HepG2 (cell line): ENCODE measurements around the gene PLSCR5. TPM values are rescaled to one million over a fixed set of nuclear protein-coding genes. Genes with fewer than 3 reads are reported as not detected.

Experiments used
- ARHGAP35 ChIP-seq: sonication (generic); formaldehyde crosslinking; IDR thresholded peaks from 2 replicates; pipeline ENCODE4 v1.9.0; 2022; ENCODE audit warnings: mild to moderate bottlenecking, inconsistent platforms, moderate library complexity, missing genetic modification reagents, borderline replicate concordance
- EED ChIP-seq: sonication (generic); formaldehyde crosslinking; IDR thresholded peaks from 2 replicates; pipeline ENCODE4 v1.5.0; 2020; ENCODE audit warnings: mild to moderate bottlenecking, missing genetic modification reagents
- FOSL2 ChIP-seq: sonication (generic); formaldehyde crosslinking; IDR thresholded peaks from 2 replicates; pipeline ENCODE4 v1.4.0; 2020; ENCODE audit warnings: missing genetic modification reagents
- GATAD2A ChIP-seq: IDR thresholded peaks from 2 replicates; pipeline ENCODE4 v1.6.1; 2016
- GPBP1L1 ChIP-seq: sonication (generic); formaldehyde crosslinking; IDR thresholded peaks from 2 replicates; pipeline ENCODE4 v1.5.0; 2020; ENCODE audit warnings: mild to moderate bottlenecking, missing genetic modification reagents
- HIC2 ChIP-seq: sonication (generic); formaldehyde crosslinking; IDR thresholded peaks from 2 replicates; pipeline ENCODE4 v1.9.0; 2022; ENCODE audit warnings: low read depth, missing genetic modification reagents
- KMT2B ChIP-seq: IDR thresholded peaks from 2 replicates; pipeline ENCODE4 v1.6.1; 2016; ENCODE audit warnings: missing genetic modification reagents, missing compliant biosample characterization
- MAF1 ChIP-seq: sonication (generic); formaldehyde crosslinking; IDR thresholded peaks from 2 replicates; pipeline ENCODE4 v1.5.0; 2020; ENCODE audit warnings: missing genetic modification reagents, borderline replicate concordance
- MXI1 ChIP-seq: IDR thresholded peaks from 3 replicates; pipeline ENCODE4 v1.6.1; 2012; ENCODE audit warnings: low read depth, low read length, inconsistent platforms, borderline replicate concordance
- NFRKB ChIP-seq: fragments of 450-650 bp; IDR thresholded peaks from 2 replicates; pipeline ENCODE4 v1.6.1; 2017
- PHF20 ChIP-seq: sonication (generic); formaldehyde crosslinking; IDR thresholded peaks from 2 replicates; pipeline ENCODE4 v1.5.0; 2020; ENCODE audit warnings: mild to moderate bottlenecking, missing genetic modification reagents
- YEATS4 ChIP-seq: sonication (generic); formaldehyde crosslinking; IDR thresholded peaks from 2 replicates; pipeline ENCODE4 v1.4.0; 2020; ENCODE audit warnings: missing genetic modification reagents, borderline replicate concordance
- ZNF235 ChIP-seq: sonication (generic); formaldehyde crosslinking; IDR thresholded peaks from 2 replicates; pipeline ENCODE4 v1.8.1; 2023; ENCODE audit warnings: mild to moderate bottlenecking, missing genetic modification reagents, borderline replicate concordance
- ZNF367 ChIP-seq: sonication (generic); formaldehyde crosslinking; IDR thresholded peaks from 2 replicates; pipeline ENCODE4 v1.4.0; 2020; ENCODE audit warnings: missing genetic modification reagents, borderline replicate concordance
- ZNF546 ChIP-seq: sonication (generic); formaldehyde crosslinking; conservative IDR thresholded peaks from 2 replicates; pipeline ENCODE4 v1.8.1; 2023; ENCODE audit warnings: mild to moderate bottlenecking, missing genetic modification reagents
- ZNF547 ChIP-seq: sonication (generic); formaldehyde crosslinking; IDR thresholded peaks from 2 replicates; pipeline ENCODE4 v1.5.1; 2020; ENCODE audit warnings: mild to moderate bottlenecking, missing genetic modification reagents
- ZNF646 ChIP-seq: sonication (generic); formaldehyde crosslinking; IDR thresholded peaks from 2 replicates; pipeline ENCODE4 v1.9.0; 2021; ENCODE audit warnings: mild to moderate bottlenecking, missing genetic modification reagents
- ZNF891 ChIP-seq: sonication (generic); formaldehyde crosslinking; IDR thresholded peaks from 2 replicates; pipeline ENCODE4 v1.5.0; 2020; ENCODE audit warnings: mild to moderate bottlenecking, missing genetic modification reagents
- polyA plus RNA-seq, 8 experiments: library from polyadenylated mRNA; depleted of rRNA in 3 of 8; stranded (reverse) in 7 of 8; unstranded in 1 of 8; fragments of >200 nt; fragmentation: Illumina TruSeq in 4 of 8; extraction: Trizol in 4 of 8; gene quantifications; 2 replicates each; pipeline versions ENCODE4 v1.2.1 to v1.2.3, GENCODE V29; 2011 to 2016; ENCODE audit warnings: low read depth in 4 of 8, missing spikeins in 1 of 8, mixed read lengths in 1 of 8; ENCODE audit not compliant: insufficient read depth in 1 of 8
- total RNA-seq, 5 experiments: library from RNA; depleted of rRNA; stranded (reverse); fragments of >200 nt; fragmentation: Illumina TruSeq; extraction: Trizol; gene quantifications; 2 replicates each; pipeline ENCODE4 v1.2.3, GENCODE V29; 2016; ENCODE audit warnings: low read depth in 1 of 5
- TF ChIP-seq, protein P1 (sequence below): conservative IDR thresholded peaks from 2 replicates; pipeline ENCODE4 v1.6.1; 2018; ENCODE audit warnings: missing genetic modification reagents

The PLSCR5 gene
- total and polyA plus RNA-seq, 2 of the 13 experiments (the other 11 are each of a cell fraction or from before 2014, with no cell fraction given) = 0.50 TPM; not detected in 1

GRCh38 chr3:146581080-146581601 lies 24.0 kb downstream of the PLSCR5 start (continued):
- no peak for TF ChIP-seq ZNF891 (CRISPR knock-in tag)
- no peak for TF ChIP-seq KMT2B (CRISPR knock-in tag)
- no peak for TF ChIP-seq ZNF546 (CRISPR knock-in tag)
- no peak for TF ChIP-seq GPBP1L1 (CRISPR knock-in tag)
- TF ChIP-seq GATAD2A (CRISPR knock-in tag) = peak; percentile 92
- no peak for TF ChIP-seq ZNF646 (CRISPR knock-in tag)
- no peak for TF ChIP-seq NFRKB
- no peak for TF ChIP-seq MAF1 (CRISPR knock-in tag)
- TF ChIP-seq ZNF367 (CRISPR knock-in tag) = no peak
- TF ChIP-seq, protein P1, sequence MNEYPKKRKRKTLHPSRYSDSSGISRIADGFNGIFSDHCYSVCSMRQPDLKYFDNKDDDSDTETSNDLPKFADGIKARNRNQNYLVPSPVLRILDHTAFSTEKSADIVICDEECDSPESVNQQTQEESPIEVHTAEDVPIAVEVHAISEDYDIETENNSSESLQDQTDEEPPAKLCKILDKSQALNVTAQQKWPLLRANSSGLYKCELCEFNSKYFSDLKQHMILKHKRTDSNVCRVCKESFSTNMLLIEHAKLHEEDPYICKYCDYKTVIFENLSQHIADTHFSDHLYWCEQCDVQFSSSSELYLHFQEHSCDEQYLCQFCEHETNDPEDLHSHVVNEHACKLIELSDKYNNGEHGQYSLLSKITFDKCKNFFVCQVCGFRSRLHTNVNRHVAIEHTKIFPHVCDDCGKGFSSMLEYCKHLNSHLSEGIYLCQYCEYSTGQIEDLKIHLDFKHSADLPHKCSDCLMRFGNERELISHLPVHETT (CRISPR knock-in tag) = no peak
- TF ChIP-seq PHF20 (CRISPR knock-in tag) = no peak
- no peak for TF ChIP-seq MXI1
- TF ChIP-seq FOSL2 (CRISPR knock-in tag) = no peak
- no peak for TF ChIP-seq YEATS4 (CRISPR knock-in tag)
- no peak for TF ChIP-seq ZNF235 (CRISPR knock-in tag)
- TF ChIP-seq ZNF547 (CRISPR knock-in tag) = no peak
- TF ChIP-seq HIC2 (CRISPR knock-in tag) = no peak
- no peak for TF ChIP-seq ARHGAP35 (CRISPR knock-in tag)
- no peak for TF ChIP-seq EED (CRISPR knock-in tag)
